Uterus (tissue), 4 donors: ENCODE measurements around the gene GPR107. TPM values are rescaled to one million over a fixed set of nuclear protein-coding genes. Genes with fewer than 3 reads are reported as not detected.
"Not testable (repeated sequence)": the region's sequence is repeated elsewhere in the genome, so short reads cannot be mapped to it uniquely, and the experiment has no call there.

Source experiments
- DNase-seq, 2 donors: peaks; one replicate each; pipeline ENCODE4 v3.0.0-alpha.2; 2019 to 2020
- H3K27ac ChIP-seq, 2 donors: fragments of 200-600 bp; sonication (generic); 1 replicate in 1 of 2; 2 replicates in 1 of 2; pipeline ENCODE4 v1.5.1; 2016 to 2018
- H3K27me3 ChIP-seq, 2 donors: fragments of 200-600 bp; sonication (generic); one replicate each; pipeline ENCODE4 v1.5.1; 2018 to 2019; ENCODE audit warnings: control low read depth in 1 of 2
- H3K36me3 ChIP-seq, 2 donors: fragments of 200-600 bp; sonication (generic); one replicate each; pipeline ENCODE4 v1.5.1; 2019; ENCODE audit warnings: control low read depth in 1 of 2
- H3K4me1 ChIP-seq, 2 donors: fragments of 200-600 bp; sonication (generic); one replicate each; pipeline ENCODE4 v1.5.1; 2018 to 2019; ENCODE audit warnings: control low read depth in 1 of 2
- H3K4me3 ChIP-seq, 2 donors: fragments of 200-600 bp; sonication (generic); 1 replicate in 1 of 2; 2 replicates in 1 of 2; pipeline ENCODE4 v1.5.1; 2018 to 2019; ENCODE audit warnings: mild to moderate bottlenecking in 1 of 2
- H3K9me3 ChIP-seq, 2 donors: fragments of 200-600 bp; sonication (generic); one replicate each; pipeline ENCODE4 v1.5.1; 2019; ENCODE audit warnings: control low read depth in 1 of 2
- POLR2A ChIP-seq, 2 donors: fragments of 450-650 bp; IDR thresholded peaks; one replicate each; pipeline ENCODE4 v1.6.1; 2016; ENCODE audit warnings: antibody characterized with exemption in 2 of 2, mild to moderate bottlenecking in 1 of 2, moderate library complexity in 1 of 2
- intact Hi-C: fragments of 100-400 bp; cut with DNase I; formaldehyde crosslinking; loops from one replicate; pipeline ENCODE4 v1.15.1; 2023; ENCODE audit warnings: low total_unique reads
- total RNA-seq, 4 donors: library from RNA; depleted of rRNA in 3 of 4; stranded (reverse); fragments of >200 nt in 3 of 4; gene quantifications; one replicate each; pipeline versions ENCODE4 v1.1.0 to v1.2.4, GENCODE V29; 2014 to 2023
- TF ChIP-seq, protein P1 (sequence below), 4 experiments: fragments of 200-600 bp in 2 of 4; fragments of 450-650 bp in 2 of 4; sonication (generic) in 2 of 4; IDR thresholded peaks; one replicate each; pipeline ENCODE4 v1.5.1; 2016 to 2019; ENCODE audit warnings: antibody characterized with exemption in 4 of 4, mild to moderate bottlenecking in 2 of 4, moderate library complexity in 1 of 4
- donor health status: DM: yes; HTN: yes; CAD: no.

GPR107 gene
- total RNA-seq, 4 donors from 2014 or later = 10.8 to 41.5 (median 26.7) TPM

DNA sequence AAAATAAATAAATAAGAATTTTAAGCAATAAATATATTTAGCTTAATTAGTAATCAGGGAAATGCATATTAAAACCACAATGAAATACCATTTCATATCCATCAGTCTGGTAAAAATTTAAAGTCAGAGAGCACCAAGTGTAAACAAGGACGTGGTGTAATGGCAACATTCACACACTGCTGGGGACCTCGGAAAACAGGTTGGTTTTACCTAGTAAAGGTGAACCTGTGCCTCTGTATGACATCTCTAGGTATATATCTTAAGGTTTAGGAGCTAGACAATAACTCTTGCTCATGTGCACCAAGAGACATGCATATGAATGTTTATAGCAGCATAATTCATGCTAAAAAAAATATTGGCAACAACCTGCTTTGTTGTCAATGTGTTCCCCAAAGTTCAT lies 40.4 kb upstream of the GPR107 start:
- H3K4me3 ChIP-seq = no peak overlapping the region
- peaks cover 0 to 3% of the 10 kb centered on the region in 2 donors for H3K4me1 ChIP-seq
- no peaks in the 10 kb centered on the region for H3K36me3 ChIP-seq
- intact Hi-C loops = no loop called here
- no peaks in the 10 kb centered on the region for H3K27me3 ChIP-seq
- H3K9me3 ChIP-seq = no peaks in the 10 kb centered on the region
- no peak overlapping the region for H3K27ac ChIP-seq
- DNase-seq = no peak
- TF ChIP-seq POLR2A (IDR thresholded peaks at IDR 0.05) = no peak
- TF ChIP-seq, protein P1, sequence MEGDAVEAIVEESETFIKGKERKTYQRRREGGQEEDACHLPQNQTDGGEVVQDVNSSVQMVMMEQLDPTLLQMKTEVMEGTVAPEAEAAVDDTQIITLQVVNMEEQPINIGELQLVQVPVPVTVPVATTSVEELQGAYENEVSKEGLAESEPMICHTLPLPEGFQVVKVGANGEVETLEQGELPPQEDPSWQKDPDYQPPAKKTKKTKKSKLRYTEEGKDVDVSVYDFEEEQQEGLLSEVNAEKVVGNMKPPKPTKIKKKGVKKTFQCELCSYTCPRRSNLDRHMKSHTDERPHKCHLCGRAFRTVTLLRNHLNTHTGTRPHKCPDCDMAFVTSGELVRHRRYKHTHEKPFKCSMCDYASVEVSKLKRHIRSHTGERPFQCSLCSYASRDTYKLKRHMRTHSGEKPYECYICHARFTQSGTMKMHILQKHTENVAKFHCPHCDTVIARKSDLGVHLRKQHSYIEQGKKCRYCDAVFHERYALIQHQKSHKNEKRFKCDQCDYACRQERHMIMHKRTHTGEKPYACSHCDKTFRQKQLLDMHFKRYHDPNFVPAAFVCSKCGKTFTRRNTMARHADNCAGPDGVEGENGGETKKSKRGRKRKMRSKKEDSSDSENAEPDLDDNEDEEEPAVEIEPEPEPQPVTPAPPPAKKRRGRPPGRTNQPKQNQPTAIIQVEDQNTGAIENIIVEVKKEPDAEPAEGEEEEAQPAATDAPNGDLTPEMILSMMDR (IDR thresholded peaks at IDR 0.05) = no peak

DNA sequence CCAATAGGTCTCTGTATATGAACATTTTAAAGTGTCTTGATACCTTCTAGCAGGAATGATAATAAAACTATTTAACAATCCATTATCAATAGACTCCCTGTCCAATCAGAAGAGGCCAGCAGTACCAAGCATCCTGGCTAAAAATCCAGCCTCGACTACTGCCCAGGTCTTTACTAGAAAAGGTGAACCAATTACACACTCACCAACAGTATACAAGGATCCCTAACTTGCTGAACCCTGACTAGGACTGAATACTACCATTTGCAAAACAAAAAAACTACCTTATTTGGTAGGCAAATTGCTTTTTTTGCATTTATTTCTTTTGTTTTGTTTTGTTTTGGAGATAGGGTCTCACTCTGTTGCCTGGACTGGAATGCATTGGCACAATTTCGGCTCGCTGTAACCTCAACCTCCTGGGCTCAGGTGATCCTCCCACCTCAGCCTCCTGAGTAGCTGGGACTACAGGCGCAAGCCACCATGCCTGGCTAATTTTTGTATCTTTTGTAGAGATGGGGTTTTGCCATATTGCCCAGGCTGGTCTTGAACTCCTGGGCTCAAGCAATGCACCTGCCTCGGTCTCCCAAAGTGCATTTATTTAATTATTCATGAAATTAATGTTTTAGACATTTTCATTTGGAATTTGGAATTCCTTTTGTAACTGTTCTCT lies 38.2 kb upstream of the GPR107 start:
- intact Hi-C loops = no loop called here
- Histone ChIP-seq H3K4me1 (peaks cover 0 to under 1% of the 10 kb centered on the region in 2 donors), H3K4me3 (no peak overlapping the region), H3K27ac (peak overlapping the region in 1 of 2 donors; percentile 2), H3K27me3 (no peaks in the 10 kb centered on the region), H3K9me3 (no peaks in the 10 kb centered on the region), H3K36me3 (no peaks in the 10 kb centered on the region)
- no peak for DNase-seq
- TF ChIP-seq POLR2A (IDR thresholded peaks at IDR 0.05) = no peak
- TF ChIP-seq, protein P1 (IDR thresholded peaks at IDR 0.05) = no peak

- peaks cover 0 to 7% of the 10 kb centered on the region in 2 donors for H3K4me1 ChIP-seq
- no peaks in the 10 kb centered on the region for H3K27me3 ChIP-seq
- no peak overlapping the region for H3K4me3 ChIP-seq
- intact Hi-C loops = no loop called here
- no peaks in the 10 kb centered on the region for H3K36me3 ChIP-seq
- no peak for DNase-seq
- no peaks in the 10 kb centered on the region for H3K9me3 ChIP-seq
- TF ChIP-seq POLR2A (IDR thresholded peaks at IDR 0.05) = no peak
- TF ChIP-seq, protein P1 (IDR thresholded peaks at IDR 0.05) = no peak
- peak overlapping the region; percentile 46 to 70 for H3K27ac ChIP-seq
Measured at GRCh38 chr9:130017076-130017475, 36.6 kb upstream of the GPR107 start.

DNA sequence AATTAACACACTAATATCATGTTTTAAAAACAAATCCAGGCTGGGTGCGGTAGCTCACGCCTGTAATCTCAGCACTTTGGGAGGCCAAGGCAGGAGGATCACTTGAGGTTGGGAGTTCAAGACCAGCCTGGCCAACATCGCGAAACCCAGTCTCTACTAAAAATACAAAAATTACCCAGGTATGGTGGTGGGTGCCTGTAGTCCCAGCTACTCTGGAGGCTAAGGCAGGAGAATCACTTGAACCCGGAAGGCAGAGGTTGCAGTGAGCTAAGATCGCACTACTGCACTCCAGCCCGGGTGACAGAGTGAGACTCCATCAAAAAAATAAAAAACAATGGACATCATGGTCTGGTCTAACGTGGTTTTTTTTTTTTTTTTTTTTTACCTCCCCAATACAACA lies 36.2 kb upstream of the GPR107 start:
- H3K36me3 ChIP-seq, H3K9me3 ChIP-seq, H3K27me3 ChIP-seq, DNase-seq, H3K4me3 ChIP-seq, intact Hi-C loops: not testable (repeated sequence)
- peaks cover 0 to 12% of the 10 kb centered on the region in 2 donors for H3K4me1 ChIP-seq
- peak overlapping the region; percentile 46 to 70 for H3K27ac ChIP-seq

DNA sequence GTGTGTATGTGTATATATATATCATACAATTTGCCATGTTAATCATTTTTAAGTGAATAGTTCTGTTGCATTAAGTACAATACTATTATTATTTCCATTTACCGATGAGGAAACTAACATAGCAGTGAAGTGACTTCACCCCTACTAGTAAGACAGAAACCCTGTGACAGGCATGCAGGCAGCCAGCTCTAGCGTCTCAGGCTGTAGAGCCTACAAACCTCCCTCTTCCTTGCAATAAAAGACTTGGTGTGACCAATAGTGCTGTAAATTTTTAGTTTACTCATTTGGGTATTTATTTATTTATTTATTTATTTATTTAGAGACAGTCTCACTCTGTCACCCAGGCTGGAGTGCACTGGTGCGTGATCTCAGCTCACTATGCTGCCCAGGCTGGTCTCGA lies 35.4 kb upstream of the GPR107 start:
- H3K36me3 ChIP-seq = no peaks in the 10 kb centered on the region
- H3K4me1 ChIP-seq = peaks cover 5 to 13% of the 10 kb centered on the region in 2 donors
- H3K9me3 ChIP-seq = no peaks in the 10 kb centered on the region
- TF ChIP-seq, protein P1 (IDR thresholded peaks at IDR 0.05) = no peak
- TF ChIP-seq POLR2A (IDR thresholded peaks at IDR 0.05) = no peak
- intact Hi-C loops = no loop called here
- H3K27me3 ChIP-seq = no peaks in the 10 kb centered on the region
- no peak overlapping the region for H3K4me3 ChIP-seq
- no peak for DNase-seq
- H3K27ac ChIP-seq = peak overlapping the region in 1 of 2 donors; percentile 27
